OCI-M1 (cell line): ENCODE measurements around the gene CFAP57.

Experiments
- DNase-seq: peaks from one replicate; lab custom pipeline; 2025; lab: John Stamatoyannopoulos, UW

CFAP57 gene

DNA sequence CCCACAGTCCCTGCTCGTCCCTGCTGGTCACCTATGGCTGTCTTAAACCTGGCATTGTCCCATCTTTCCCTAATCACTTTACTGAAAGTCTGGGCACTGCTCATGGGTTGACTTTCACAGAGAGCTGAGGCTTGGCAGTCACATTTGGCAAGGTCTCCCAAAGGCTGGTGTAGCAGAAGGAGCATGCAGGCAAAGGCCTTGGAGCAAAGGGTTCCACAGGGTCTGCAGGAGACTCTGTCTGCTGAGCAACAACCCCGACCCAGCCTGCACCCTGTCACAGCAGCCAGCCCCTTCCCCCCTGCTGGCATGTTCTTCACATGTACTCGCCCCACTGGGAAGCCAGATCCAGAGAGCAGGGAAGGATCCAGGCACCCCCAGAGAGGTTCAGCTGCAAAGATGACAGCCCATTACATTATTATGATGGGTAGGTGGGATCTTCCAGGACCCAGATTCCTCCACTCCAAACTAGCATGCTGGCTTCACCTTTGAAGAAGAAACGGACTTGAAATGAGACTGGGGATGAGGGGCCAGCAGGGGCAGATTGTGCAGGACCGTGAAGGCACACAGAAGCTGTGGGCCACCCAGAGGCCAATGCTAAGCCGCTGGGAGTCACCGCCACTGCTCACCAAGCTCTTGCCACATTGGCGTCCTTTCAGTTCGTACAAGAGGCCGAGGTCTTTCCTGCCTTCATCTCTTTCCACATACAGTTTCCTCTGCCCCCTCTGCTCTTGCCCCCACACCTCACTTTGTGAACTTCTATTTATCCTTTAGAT lies 83.5 kb downstream of the CFAP57 start:
- DNase-seq: no peak

DNA sequence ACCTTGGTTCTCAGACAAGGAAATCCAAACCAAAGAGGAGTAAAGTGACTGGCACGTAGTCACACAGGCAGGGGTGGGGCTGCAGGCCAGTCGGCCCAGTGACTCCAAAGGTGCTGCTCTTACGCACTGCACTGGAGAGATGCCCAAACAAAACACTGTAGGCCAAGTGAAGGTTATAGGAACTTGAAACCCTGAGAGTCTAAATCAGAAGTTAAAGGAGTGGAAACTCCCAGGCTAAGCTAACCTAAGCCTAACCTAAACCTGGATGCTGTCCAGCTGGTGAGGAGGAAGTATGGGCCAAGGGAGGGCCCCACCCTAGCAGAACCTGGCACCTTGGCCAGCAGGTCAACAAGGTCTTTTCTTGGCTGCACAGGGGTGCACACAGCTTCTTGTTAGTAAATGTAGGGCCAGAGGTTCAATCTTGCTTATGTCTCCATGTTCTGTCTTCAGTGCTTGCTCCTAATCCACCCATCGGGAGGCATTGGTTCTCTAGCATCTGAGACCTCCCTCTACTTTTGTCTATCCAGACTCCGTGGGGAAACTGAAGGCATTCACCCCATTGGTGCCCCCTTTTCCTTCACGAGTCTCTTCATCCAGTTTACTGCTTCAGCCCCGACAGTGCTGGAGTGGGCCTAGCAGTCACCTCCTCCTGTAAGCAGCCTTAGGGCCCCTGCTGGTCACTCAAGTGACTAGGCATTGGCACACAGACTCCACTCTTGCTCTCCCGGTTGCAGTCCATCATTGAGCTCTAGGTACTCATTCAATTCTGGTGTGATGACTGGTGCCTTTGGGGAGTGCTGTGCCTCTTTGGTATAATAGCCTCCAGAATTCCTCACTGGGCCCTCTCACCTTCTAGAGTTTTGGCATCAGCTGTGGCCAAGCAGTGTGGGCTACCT lies 84.8 kb downstream of the CFAP57 start:
- no peak for DNase-seq

DNA sequence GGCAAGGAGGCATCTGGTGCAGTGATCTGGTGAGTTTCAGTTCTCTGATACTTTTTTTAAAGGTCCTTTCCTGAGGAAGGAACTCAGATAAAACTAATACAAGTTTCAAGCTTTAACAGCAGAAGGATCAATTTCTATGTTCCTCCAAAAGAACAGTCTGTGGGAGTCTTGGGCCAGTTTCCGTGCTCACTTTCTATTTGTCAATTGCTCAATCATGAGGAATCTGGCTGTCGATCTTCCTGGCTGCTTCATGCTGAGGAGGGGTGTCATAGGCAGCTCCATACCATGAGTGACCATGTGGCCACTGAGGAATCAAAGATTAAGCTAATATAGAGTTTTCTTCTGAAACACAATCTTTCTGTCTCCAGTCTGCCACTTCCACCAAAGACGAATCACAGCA lies 86.2 kb downstream of the CFAP57 start:
- DNase-seq: no peak

DNA sequence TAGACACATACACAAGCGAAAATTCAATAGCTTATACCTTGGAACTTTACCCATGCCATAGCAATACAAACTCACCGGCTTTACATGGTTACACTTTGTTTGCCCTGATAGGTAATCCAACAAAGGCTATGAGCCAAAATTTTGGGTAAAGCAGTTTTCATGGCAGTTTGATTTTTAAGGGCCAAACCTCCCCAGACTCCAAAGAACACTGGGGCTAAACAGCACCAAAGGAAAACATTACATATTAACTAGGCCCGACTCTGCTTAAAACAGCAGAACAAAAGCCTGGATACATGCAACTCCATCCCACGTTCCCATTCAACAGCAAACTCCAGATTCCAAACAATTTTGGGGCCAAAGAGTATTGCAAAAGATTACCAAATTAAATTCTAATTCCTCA lies 93.3 kb downstream of the CFAP57 start:
- no peak for DNase-seq

GRCh38 chr1:43266881-43267280 lies 94.8 kb downstream of the CFAP57 start:
- DNase-seq: no peak

- no peak for DNase-seq
These were observed 95.2 kb downstream of the CFAP57 start for GRCh38 chr1:43267291-43267805.

DNA sequence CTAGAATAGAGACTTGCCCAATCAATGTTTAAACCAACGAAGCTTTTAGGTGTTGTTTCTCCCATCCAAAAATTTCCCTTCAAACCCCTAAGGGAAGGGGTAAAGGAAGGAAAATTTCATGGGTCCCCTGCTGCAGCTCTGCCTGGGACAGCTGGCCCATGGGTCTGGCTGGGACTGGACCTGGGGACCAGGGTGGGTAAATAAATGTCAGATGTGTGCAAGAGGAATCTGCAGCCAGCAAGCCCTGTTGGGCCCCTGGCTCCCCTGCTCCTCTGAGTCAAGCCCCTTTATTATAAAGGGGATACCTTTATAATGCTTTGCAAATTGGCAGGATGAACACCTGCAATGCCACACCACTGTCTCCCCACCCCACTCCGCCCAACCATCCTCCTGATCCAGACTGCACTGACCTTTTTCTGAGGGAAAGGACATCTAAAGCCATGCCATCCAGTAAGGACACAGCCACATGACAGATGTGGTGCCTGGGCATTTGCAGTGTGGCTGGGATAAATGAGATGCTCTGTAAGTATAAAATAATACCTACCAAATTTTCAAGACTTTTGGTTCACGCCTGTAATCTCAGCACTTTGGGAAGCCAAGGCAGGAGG lies 95.8 kb downstream of the CFAP57 start:
- no peak for DNase-seq

DNA sequence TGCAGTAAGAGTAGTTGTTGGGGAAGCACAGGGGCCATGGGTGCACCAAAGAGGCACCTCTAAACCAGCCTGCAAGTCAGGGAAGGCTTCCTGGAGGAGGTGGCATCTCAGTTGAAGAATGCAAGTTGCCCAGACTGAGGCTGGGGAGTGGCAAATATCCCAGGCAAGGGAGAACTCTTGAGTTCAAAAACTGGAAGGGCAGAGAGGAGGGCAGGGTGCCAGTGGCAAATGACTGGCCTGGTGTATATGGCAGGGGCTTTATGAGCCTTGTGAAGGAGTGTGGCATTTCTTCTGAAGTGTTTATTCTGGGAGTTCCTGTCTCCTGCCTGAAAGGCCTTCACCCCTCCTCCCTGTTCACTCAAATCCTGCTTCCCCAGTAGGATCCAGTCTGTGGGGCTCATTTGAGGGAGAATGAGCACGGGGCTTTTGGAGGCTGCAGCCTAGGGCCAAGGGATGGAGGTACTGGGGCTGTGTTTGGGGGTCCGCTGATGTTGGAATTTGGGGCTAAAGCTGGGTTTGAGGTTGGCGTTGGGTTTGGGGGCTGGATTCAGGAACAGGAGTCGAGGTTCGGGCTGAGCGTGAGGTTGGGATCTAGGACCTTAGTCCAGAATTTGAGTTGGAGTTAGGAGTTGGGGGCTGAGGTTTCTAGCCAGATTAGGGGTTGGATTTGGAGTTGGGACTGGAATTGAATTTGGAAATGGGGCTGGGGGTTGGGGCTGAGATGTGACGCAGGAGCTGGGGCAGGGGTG lies 97.7 kb downstream of the CFAP57 start, which contains the start of gene TMEM125:
TMEM125 (plus strand) TSS at position 357 of the 749 bp plus-strand sequence. CDS start 2,740 bp downstream, outside the sequence.
- DNase-seq: no peak

- no peak for DNase-seq
These were observed 98.4 kb downstream of the CFAP57 start for GRCh38 chr1:43270421-43271095.

DNA sequence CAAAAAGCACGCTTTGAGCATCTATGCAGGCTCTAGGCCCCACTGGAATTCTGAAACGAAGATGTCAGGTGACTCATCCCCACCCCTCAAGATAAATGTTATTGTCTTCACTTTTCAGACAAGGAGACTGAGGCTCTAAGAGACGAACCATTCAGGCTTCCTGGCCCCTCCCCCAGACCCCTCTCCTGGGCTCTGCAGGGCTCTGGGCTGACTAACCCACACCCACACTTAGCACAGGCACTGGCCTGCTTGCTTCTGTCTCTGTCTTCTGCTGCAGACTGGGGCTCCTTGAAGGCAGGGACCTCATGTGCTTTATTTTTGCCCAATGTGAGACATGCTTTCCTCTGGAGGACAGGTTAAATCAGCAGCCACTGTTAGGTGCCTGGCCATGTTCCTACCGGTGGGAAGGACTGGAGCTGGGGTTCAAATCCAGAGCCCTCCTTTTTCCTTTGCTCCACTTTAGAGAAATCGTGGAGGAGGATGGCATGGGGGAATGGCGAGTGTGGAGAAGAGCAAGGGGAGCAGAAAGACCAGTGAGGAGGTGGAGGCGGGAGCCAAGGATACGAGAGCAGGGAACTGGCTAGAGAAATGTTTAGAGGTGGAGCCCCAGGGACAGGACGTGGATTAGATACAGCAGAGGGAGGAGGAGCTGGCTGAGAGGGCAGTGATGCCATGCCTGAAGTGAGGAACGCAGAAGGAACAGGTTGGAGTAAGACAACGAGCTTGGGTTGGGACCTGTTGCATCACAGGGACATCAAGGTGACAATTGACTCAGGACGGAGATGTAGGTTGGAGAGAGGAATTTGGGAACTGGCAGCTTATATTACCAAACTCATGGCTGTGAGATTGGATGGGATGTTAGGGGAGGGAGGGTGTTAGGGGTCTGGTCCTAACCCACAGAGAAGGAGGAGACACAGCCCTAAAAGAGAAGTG lies 99.3 kb downstream of the CFAP57 start:
- no peak for DNase-seq

DNA sequence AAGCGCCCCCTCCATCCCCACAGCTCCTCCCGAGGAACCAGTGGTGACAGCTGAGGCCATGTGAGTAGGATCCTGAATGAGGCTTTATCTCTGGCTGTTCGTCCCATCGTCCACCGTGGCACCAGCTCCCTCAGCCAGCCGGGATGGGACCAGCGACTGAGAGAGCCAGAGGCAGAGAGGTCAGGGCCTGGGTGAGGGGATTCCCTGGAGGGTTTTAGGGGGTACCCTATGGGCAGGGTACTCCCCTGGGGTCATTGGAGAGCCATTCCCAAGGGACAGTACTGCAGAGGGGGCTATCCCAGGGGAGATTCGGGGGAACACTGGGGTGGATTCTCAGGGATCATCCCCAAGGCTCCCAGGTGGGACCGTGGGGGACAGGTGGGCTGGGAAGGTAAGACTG lies 100.0 kb downstream of the CFAP57 start:
- no peak for DNase-seq

DNA sequence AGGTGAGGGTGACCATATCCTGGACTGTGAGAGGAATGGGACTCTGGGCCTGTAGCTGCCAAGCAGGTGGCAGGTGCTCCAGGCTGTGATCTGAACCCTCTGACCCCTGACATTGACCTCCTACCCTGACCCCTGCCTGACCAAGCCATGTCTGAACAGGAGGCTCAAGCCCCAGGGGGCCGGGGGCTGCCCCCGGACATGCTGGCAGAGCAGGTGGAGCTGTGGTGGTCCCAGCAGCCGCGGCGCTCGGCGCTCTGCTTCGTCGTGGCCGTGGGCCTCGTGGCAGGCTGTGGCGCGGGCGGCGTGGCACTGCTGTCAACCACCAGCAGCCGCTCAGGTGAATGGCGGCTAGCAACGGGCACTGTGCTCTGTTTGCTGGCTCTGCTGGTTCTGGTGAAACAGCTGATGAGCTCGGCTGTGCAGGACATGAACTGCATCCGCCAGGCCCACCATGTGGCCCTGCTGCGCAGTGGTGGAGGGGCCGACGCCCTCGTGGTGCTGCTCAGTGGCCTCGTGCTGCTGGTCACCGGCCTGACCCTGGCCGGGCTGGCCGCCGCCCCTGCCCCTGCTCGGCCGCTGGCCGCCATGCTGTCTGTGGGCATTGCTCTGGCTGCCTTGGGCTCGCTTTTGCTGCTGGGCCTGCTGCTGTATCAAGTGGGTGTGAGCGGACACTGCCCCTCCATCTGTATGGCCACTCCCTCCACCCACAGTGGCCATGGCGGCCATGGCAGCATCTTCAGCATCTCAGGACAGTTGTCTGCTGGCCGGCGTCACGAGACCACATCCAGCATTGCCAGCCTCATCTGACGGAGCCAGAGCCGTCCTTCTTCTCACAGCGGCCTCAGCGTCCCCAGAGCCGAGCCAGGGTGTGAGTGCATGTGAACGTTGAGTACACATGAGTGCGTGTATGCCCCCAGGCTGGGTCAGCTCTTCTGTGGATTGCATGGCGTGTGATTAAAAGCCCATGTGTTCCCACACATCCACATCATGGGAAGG lies 100.7 kb downstream of the CFAP57 start:
- DNase-seq: no peak

DNA sequence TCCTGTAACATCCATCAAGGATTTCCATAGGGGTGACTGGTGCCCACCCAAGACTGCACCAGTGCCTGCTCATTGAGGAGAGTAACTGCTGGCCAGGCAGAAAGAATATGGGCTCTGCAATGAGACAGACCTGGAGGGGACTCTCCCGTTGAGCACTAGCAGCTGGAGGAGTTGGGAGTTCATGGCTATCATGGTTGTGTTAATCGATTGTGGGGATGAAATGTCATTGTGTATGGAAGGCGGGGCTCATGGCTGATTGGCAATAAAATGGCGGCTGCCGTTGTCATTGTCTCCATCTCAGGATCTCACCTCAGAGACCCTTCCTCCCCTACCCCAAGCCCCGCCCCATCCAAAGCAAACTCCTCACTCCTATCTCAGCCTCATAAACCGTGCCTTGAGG lies 101.6 kb downstream of the CFAP57 start:
- no peak for DNase-seq

- DNase-seq: peak; percentile 31
These were observed 102.1 kb downstream of the CFAP57 start for GRCh38 chr1:43274125-43274803.

DNA sequence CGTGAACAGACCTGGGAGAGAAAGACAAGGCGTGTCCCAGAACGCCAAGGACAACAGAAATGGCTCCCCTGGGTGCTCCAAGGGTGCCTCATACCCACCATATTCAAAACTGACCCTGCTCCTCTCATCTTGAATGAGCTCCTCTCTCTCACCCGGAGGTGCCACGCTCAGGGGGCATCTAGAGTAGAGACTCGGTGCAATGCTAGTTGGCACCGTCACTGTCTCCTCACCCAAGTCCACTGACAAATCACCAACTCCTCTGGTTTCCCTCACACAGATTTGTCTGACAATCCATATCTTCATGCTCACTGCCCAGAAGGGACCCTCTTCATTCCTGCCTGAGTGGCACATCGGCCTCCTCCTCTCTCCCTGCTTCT lies 102.7 kb downstream of the CFAP57 start:
- DNase-seq: no peak

DNA sequence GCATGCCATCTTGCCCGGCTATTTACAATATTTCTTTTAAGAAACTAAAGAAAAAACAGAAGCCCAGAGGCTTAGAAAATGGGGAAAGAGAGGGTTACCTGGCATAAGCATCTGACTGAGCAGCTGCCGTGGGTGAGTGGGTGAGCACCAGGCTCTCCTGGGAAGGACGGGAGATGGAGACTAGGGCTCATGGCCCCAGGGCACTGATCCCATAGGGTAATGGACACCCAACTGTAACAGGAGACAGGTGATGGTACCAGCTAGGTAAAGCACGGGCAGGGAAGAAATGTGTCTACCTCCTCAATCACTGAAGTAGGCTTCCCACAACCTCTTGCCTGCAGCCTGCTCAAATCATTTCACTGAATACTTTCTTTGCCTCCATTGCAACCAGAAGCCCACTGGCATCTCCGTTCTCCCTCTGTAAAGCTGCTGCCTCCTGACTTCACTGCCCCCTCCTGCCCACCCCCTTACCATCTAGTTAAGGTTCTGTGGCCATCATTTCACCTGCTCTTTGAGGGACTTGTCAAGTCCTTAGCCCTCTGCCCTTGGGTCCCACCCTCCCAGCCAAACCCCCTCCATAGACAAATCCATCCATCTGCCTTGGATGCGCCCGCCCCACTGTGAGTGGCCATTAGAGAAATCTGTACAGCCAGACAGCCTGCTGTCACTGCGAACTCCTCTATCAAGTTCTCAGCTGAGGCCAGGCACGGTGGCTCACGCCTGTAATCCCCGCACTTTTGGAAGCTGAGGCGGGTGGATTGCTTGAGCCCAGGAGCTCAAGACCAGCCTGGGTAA lies 103.9 kb downstream of the CFAP57 start:
- no peak for DNase-seq

DNA sequence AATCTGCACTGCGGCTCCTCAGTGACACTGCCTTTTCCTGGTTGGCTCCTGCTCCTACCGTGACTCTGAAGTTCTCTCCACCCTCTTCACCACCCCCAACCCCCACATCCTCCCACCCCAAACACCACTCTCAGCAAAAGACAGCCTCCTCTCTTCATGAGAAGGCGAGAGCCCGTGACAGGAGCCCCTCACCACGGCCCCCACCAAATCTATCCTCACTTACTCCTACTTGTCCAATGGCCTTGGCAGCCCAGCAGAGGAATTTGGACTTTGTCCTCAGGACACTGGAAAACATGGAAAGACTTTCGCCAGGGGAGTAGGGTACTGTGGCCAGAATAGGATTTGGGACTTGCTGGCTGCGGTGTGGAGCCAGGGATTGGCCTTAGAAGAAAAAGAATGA lies 104.5 kb downstream of the CFAP57 start:
- no peak for DNase-seq
